Activated B cell treated with CpG ODN at 0.5 μM for 24 hours (primary cell): ENCODE measurements around the gene ELP4. TPM values are rescaled to one million over a fixed set of nuclear protein-coding genes. Genes with fewer than 3 reads are reported as not detected.
"Not testable (repeated sequence)": the region's sequence is repeated elsewhere in the genome, so short reads cannot be mapped to it uniquely, and the experiment has no call there.

Experiments used
- ATAC-seq: fragments of 200-7000 bp; cut with Tn5 transposase; one replicate; pipeline ENCODE4 v1.10.0; 2021; ENCODE audit warnings: low read depth, mild to moderate bottlenecking, moderate library complexity
- CTCF ChIA-PET: fragments of 350-600 bp; sonication (Branson Sonifier 250); formaldehyde crosslinking; loops from one replicate; lab custom pipeline; 2021; ENCODE audit warnings: antibody characterized with exemption; lab: Charles Lee
- POLR2A ChIA-PET: fragments of 350-600 bp; sonication (Branson Sonifier 250); formaldehyde crosslinking; loops from one replicate; lab custom pipeline; 2021; ENCODE audit warnings: antibody characterized with exemption; lab: Charles Lee
- DNase-seq: peaks from one replicate; pipeline ENCODE4 v3.0.0; 2022
- H3K27ac Mint-ChIP-seq: one replicate; pipeline ENCODE4 v1.8.0; 2020; ENCODE audit warnings: mixed read lengths
- H3K27me3 Mint-ChIP-seq: one replicate; pipeline ENCODE4 v1.8.0; 2021; ENCODE audit warnings: mixed read lengths
- H3K36me3 Mint-ChIP-seq: one replicate; pipeline ENCODE4 v1.8.0; 2021; ENCODE audit warnings: low read depth, mixed read lengths
- H3K4me1 Mint-ChIP-seq: one replicate; pipeline ENCODE4 v1.8.0; 2021; ENCODE audit warnings: mixed read lengths
- H3K4me3 Mint-ChIP-seq: one replicate; pipeline ENCODE4 v1.8.0; 2020; ENCODE audit warnings: mild to moderate bottlenecking, mixed read lengths
- H3K9me3 Mint-ChIP-seq: one replicate; pipeline ENCODE4 v1.8.0; 2020; ENCODE audit warnings: mixed read lengths
- intact Hi-C: fragments of 100-400 bp; cut with micrococcal nuclease; formaldehyde crosslinking; loops from one replicate; pipeline ENCODE4 v1.15.1; 2024
- total RNA-seq: library from RNA; stranded (reverse); gene quantifications from 2 replicates; pipeline ENCODE4 v1.2.3, GENCODE V29; 2022
- TF ChIP-seq, protein P1 (sequence below): fragments of 200-600 bp; IDR thresholded peaks from one replicate; pipeline ENCODE4 v1.8.0; 2022; ENCODE audit warnings: antibody characterized with exemption, mild to moderate bottlenecking

ELP4 gene
- total RNA-seq, 1 donor from 2014 or later = 25.5 TPM

DNA sequence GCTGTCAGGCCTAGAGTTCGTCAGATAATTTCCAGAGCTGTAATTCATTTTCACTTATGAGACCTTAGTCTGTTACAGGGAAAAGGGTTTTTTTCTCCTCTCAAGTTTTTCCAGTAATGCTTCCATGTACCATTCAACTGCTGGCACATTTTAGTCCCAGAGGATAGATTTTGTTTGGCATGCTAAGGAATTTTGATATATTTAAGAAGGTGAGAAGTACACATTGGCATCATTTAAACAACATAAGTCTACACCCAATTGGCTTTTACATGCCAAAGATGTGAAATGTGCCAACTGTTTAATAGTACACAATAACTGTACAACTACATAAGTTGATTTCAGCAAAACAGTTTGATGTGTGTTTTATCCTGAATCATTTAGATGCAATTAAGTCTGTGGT is 230.6 kb downstream of the ELP4 start:
- intact Hi-C loops = no loop called here
- ChIA-PET POLR2A (no interaction called here), CTCF (no interaction called here)
- peaks cover 14% of the 10 kb centered on the region for H3K9me3 Mint-ChIP-seq
- DNase-seq (no peak), ATAC-seq (no peak)
- no peaks in the 10 kb centered on the region for H3K27me3 Mint-ChIP-seq
- no peak overlapping the region for H3K27ac Mint-ChIP-seq
- TF ChIP-seq, protein P1, sequence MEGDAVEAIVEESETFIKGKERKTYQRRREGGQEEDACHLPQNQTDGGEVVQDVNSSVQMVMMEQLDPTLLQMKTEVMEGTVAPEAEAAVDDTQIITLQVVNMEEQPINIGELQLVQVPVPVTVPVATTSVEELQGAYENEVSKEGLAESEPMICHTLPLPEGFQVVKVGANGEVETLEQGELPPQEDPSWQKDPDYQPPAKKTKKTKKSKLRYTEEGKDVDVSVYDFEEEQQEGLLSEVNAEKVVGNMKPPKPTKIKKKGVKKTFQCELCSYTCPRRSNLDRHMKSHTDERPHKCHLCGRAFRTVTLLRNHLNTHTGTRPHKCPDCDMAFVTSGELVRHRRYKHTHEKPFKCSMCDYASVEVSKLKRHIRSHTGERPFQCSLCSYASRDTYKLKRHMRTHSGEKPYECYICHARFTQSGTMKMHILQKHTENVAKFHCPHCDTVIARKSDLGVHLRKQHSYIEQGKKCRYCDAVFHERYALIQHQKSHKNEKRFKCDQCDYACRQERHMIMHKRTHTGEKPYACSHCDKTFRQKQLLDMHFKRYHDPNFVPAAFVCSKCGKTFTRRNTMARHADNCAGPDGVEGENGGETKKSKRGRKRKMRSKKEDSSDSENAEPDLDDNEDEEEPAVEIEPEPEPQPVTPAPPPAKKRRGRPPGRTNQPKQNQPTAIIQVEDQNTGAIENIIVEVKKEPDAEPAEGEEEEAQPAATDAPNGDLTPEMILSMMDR = no peak
- no peaks in the 10 kb centered on the region for H3K4me1 Mint-ChIP-seq
- peaks cover 11% of the 10 kb centered on the region for H3K36me3 Mint-ChIP-seq
- H3K4me3 Mint-ChIP-seq = no peak overlapping the region

DNA sequence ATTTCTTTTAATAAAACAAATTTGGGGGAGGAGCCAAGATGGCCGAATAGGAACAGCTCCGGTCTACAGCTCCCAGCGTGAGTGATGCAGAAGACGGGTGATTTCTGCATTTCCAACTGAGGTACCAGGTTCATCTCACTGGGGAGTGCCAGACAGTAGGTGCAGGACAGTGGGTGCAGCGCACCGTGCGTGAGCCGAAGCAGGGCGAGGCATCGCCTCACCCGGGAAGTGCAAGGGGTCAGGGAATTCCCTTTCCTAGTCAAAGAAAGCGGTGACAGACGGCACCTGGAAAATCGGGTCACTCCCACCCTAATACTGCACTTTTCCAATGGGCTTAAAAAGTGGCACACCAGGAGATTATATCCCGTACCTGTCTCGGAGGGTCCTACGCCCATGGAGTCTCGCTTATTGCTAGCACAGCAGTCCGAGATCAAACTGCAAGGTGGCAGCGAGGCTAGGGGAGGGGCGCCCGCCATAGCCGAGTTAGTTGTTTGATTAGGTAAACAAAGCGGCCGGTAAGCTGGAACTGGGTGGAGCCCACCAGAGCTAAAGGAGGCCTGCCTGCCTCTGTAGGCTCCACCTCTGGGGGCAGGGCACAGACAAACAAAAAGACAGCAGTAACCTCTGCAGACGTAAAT is 231.3 kb downstream of the ELP4 start:
- POLR2A ChIA-PET, CTCF ChIA-PET: not testable (repeated sequence)

DNA sequence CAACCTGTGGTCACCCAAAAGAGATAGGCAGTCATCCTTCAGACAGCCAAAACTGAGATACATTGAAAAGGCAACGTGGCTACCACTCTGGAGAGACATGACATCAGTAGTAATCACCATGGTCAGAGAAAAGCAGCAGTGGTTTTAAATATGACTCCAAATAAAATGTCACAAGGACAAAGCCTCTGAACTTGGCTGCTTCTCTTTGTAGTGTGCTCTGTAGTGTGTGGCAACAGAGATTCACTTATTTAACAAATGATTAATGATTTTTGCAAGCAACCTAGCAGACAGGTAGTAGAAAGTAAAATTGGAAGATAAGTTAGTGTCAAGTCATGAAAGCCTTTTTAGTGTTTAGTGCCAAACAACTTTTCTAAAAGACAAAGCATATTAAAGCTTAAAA is 238.0 kb downstream of the ELP4 start:
- no peak overlapping the region for H3K27ac Mint-ChIP-seq
- intact Hi-C loops = no loop called here
- DNase-seq = no peak
- ChIA-PET CTCF (no interaction called here), POLR2A (no interaction called here)
- no peaks in the 10 kb centered on the region for H3K4me1 Mint-ChIP-seq
- no peaks in the 10 kb centered on the region for H3K27me3 Mint-ChIP-seq
- peaks cover 4% of the 10 kb centered on the region for H3K9me3 Mint-ChIP-seq
- no peak for ATAC-seq
- peaks cover 3% of the 10 kb centered on the region for H3K36me3 Mint-ChIP-seq
- no peak overlapping the region for H3K4me3 Mint-ChIP-seq
- TF ChIP-seq, protein P1 = no peak

More for the DNA sequence above, 231.3 kb downstream of the ELP4 start:
- intact Hi-C loops, H3K4me1 Mint-ChIP-seq, H3K27me3 Mint-ChIP-seq, H3K27ac Mint-ChIP-seq, ATAC-seq, H3K4me3 Mint-ChIP-seq, DNase-seq: not testable (repeated sequence)
- Mint-ChIP-seq H3K36me3 (peaks cover 11% of the 10 kb centered on the region), H3K9me3 (peaks cover 13% of the 10 kb centered on the region)

DNA sequence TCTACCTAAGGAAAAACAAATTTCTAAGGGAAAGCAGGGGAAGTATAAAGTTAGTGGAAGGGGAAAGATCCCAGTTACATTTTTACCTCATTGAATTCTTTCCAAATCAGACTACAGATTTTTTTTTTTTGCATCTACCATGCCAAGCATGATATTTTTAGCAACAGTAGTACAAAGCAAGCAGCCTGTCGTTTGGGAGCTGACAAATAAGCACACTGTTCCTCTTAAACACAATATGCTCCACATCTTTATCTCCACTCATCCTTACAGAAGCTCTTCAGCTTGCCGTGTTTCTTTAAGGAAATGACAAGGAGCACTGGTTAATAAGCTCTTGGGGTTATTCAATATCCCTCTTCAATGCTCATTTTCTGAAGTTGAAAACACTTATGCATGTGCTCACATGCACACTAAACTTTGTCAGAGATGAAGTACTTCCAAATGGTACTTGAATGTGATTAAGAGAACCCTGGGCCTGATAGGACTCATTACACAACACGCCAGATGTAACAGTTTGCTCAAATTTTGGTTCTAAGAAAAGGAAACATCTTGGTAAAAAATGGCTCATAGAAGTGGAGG is 247.8 kb downstream of the ELP4 start:
- Mint-ChIP-seq H3K36me3 (peaks cover 3% of the 10 kb centered on the region), H3K9me3 (no peaks in the 10 kb centered on the region), H3K4me1 (no peaks in the 10 kb centered on the region), H3K27me3 (no peaks in the 10 kb centered on the region), H3K27ac (no peak overlapping the region), H3K4me3 (no peak overlapping the region)
- DNase-seq = no peak
- ATAC-seq = no peak
- CTCF ChIA-PET = no interaction called here
- TF ChIP-seq, protein P1 = no peak
- intact Hi-C loops = no loop called here
- POLR2A ChIA-PET = no interaction called here

DNA sequence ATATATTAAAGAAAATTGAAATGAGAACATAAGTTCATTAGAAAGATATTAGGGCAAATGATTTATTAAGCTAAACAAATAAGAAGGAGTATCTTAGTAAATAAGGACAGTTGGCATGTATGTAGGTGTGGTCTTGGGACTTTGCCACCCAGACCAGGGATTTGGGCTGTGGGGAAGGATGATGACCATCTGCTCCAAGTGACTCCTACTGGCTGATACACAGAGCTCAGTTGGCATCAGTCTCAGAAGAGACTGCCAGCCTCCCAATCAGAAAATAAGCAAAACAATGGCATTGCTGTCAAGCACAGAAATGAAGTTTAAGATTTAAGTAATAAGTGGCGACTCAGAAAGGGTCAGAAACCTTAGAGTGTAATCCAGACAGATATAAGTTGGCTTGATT is 252.1 kb downstream of the ELP4 start:
- intact Hi-C loops = no loop called here
- ATAC-seq = no peak
- H3K9me3 Mint-ChIP-seq = no peaks in the 10 kb centered on the region
- no peaks in the 10 kb centered on the region for H3K4me1 Mint-ChIP-seq
- TF ChIP-seq, protein P1 = no peak
- DNase-seq = no peak
- H3K27me3 Mint-ChIP-seq = no peaks in the 10 kb centered on the region
- POLR2A ChIA-PET = no interaction called here
- no peak overlapping the region for H3K27ac Mint-ChIP-seq
- CTCF ChIA-PET = no interaction called here
- H3K4me3 Mint-ChIP-seq = no peak overlapping the region
- peaks cover 1% of the 10 kb centered on the region for H3K36me3 Mint-ChIP-seq
